Activated naive CD4-positive, alpha-beta T cell (primary cell): ENCODE data around the gene MAGOHB.

Experiments
- DNase-seq, 4 experiments: peaks; one replicate each; lab custom pipeline; 2025; lab: John Stamatoyannopoulos, UW

MAGOHB gene

DNA sequence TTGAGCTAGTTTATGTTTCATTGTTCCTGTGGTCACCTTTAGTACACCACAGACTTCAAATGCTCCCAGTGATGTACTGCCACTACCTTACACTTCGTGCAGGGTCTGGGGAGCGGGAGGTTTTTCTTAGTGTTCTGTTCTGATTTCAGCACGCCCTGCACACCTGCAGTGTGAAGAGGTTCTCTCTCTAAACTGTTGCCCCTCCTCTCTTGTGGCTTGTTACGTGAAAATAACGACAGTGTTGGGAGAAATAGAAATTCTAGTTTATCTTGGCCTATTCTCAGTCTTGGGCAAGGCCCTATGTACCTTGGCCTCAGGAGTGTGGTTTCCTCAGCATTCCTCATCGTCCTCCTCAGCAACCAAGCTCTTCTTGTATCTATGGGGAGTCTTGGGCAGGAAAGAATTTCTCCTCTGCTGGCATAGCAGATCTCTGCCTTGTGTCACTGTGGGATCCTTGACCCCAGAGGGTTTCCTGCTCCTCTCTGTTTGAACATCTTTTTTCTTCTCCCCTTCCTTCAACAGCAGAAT, 59.1 kb downstream of the MAGOHB start:
- DNase-seq, result no peak
